Smooth muscle cell (in vitro differentiated cells): ENCODE data around the gene OLFML1. TPM values are rescaled to one million over a fixed set of nuclear protein-coding genes. Genes with fewer than 3 reads are reported as not detected.

ENCODE experiments used
- DNase-seq: peaks from one replicate; lab custom pipeline; 2025; ENCODE audit not compliant: unreplicated experiment; lab: John Stamatoyannopoulos, UW
- H2AFZ ChIP-seq: fragments of 200-600 bp; sonication (generic); 2 replicates; pipeline ENCODE4 v1.6.0; 2016; ENCODE audit warnings: antibody characterized with exemption, low read depth, mild to moderate bottlenecking
- H3F3A ChIP-seq: fragments of 200-600 bp; sonication (generic); 2 replicates; pipeline ENCODE4 v1.6.0; 2017; ENCODE audit warnings: antibody characterized with exemption, low read depth
- H3K27ac ChIP-seq: fragments of 200-600 bp; sonication (generic); 2 replicates; pipeline ENCODE4 v1.5.1; 2016; ENCODE audit warnings: low read depth, mild to moderate bottlenecking
- H3K27me3 ChIP-seq: fragments of 200-600 bp; sonication (generic); 2 replicates; pipeline ENCODE4 v1.6.1; 2016; ENCODE audit warnings: low read depth, mild to moderate bottlenecking
- H3K36me3 ChIP-seq: fragments of 200-600 bp; sonication (generic); 2 replicates; pipeline ENCODE4 v1.5.1; 2016; ENCODE audit warnings: low read depth
- H3K4me1 ChIP-seq: fragments of 200-600 bp; sonication (generic); 2 replicates; pipeline ENCODE4 v1.5.1; 2016; ENCODE audit warnings: low read depth
- H3K4me2 ChIP-seq: fragments of 200-600 bp; sonication (generic); 2 replicates; pipeline ENCODE4 v1.6.0; 2016; ENCODE audit warnings: mild to moderate bottlenecking
- H3K4me3 ChIP-seq: fragments of 200-600 bp; sonication (generic); 2 replicates; pipeline ENCODE4 v1.5.1; 2016; ENCODE audit warnings: mild to moderate bottlenecking
- H3K79me2 ChIP-seq: fragments of 200-600 bp; sonication (generic); 2 replicates; pipeline ENCODE4 v1.6.0; 2016; ENCODE audit warnings: low read depth, mild to moderate bottlenecking
- H3K9ac ChIP-seq: fragments of 200-600 bp; sonication (generic); 2 replicates; pipeline ENCODE4 v1.6.0; 2016; ENCODE audit warnings: low read depth
- H3K9me3 ChIP-seq: fragments of 200-600 bp; sonication (generic); replicated peaks from 2 replicates; pipeline ENCODE4 v1.5.1; 2016; ENCODE audit warnings: low read depth
- H4K20me1 ChIP-seq: fragments of 200-600 bp; sonication (generic); 2 replicates; pipeline ENCODE4 v1.6.0; 2016; ENCODE audit warnings: low read depth
- CTCF ChIP-seq: fragments of 200-600 bp; sonication (generic); IDR thresholded peaks from 2 replicates; pipeline ENCODE4 v1.5.1; 2017; ENCODE audit warnings: borderline replicate concordance, mild to moderate bottlenecking, antibody characterized with exemption; ENCODE audit not compliant: insufficient read depth, poor library complexity, severe bottlenecking
- WGBS: methylation state at CpG from one replicate; pipeline ENCODE4 v1.1.7; 2016; ENCODE audit warnings: low lambda C conversion rate; 5-methylcytosine and 5-hydroxymethylcytosine counted together
- polyA plus RNA-seq: library from polyadenylated mRNA; unstranded; fragments of >200 nt; fragmentation: Nextera tagmentation; extraction: Ambion mirVana; gene quantifications from 2 replicates; pipeline ENCODE4 v1.2.1, GENCODE V29; 2016
- total RNA-seq: library from RNA; depleted of rRNA; stranded (reverse); fragments of >200 nt; gene quantifications from 2 replicates; pipeline ENCODE4 v1.2.3, GENCODE V29; 2014

The OLFML1 gene
- total and polyA plus RNA-seq, 2 experiments from 2014 or later, result 0.14 TPM; not detected in 1

- no peak for TF ChIP-seq CTCF
- Histone ChIP-seq H2AFZ (no peak overlapping the region), H3K27me3 (no peaks in the 10 kb centered on the region), H3K36me3 (no peaks in the 10 kb centered on the region), H3K9me3 (no peaks in the 10 kb centered on the region), H4K20me1 (no peaks in the 10 kb centered on the region), H3F3A (peaks cover 11% of the 10 kb centered on the region), H3K9ac (no peak overlapping the region), H3K4me1 (no peaks in the 10 kb centered on the region), H3K4me2 (no peak overlapping the region), H3K27ac (no peak overlapping the region), H3K4me3 (no peak overlapping the region), H3K79me2 (no peaks in the 10 kb centered on the region)
- no peak for DNase-seq
- WGBS, result 77% methylated on average over 4 of the region's 4 CpGs
Observed at GRCh38 chr11:7552666-7553065, 67.4 kb downstream of the OLFML1 start.

GRCh38 chr11:7555052-7555699, 69.9 kb downstream of the OLFML1 start:
- 42% methylated on average over 7 of the region's 7 CpGs for WGBS
- H3K79me2 ChIP-seq, result no peaks in the 10 kb centered on the region

GRCh38 chr11:7558046-7558445, 72.7 kb downstream of the OLFML1 start:
- Histone ChIP-seq H3K36me3 (no peaks in the 10 kb centered on the region), H3K4me3 (no peak overlapping the region), H3K9ac (no peak overlapping the region), H3K27me3 (no peaks in the 10 kb centered on the region), H4K20me1 (no peaks in the 10 kb centered on the region), H3K9me3 (no peaks in the 10 kb centered on the region), H2AFZ (no peak overlapping the region), H3K27ac (no peak overlapping the region), H3K4me2 (no peak overlapping the region), H3K4me1 (peaks cover 12% of the 10 kb centered on the region), H3K79me2 (no peaks in the 10 kb centered on the region), H3F3A (peaks cover 11% of the 10 kb centered on the region)
- no peak for DNase-seq
- no peak for TF ChIP-seq CTCF

More at GRCh38 chr11:7555052-7555699, 69.9 kb downstream of the OLFML1 start:
- no peak for DNase-seq
- Histone ChIP-seq H3K36me3 (no peaks in the 10 kb centered on the region), H3K9me3 (no peaks in the 10 kb centered on the region), H4K20me1 (no peaks in the 10 kb centered on the region), H3K9ac (no peak overlapping the region), H3K4me3 (no peak overlapping the region), H3K4me2 (peak overlapping the region; percentile 41), H3K27me3 (no peaks in the 10 kb centered on the region), H2AFZ (no peak overlapping the region), H3K4me1 (peaks cover 9% of the 10 kb centered on the region), H3F3A (peaks cover 11% of the 10 kb centered on the region), H3K27ac (peak overlapping the region; percentile 2)
- no peak for TF ChIP-seq CTCF
